ENCODE measurements around the gene PAAF1.

DNA sequence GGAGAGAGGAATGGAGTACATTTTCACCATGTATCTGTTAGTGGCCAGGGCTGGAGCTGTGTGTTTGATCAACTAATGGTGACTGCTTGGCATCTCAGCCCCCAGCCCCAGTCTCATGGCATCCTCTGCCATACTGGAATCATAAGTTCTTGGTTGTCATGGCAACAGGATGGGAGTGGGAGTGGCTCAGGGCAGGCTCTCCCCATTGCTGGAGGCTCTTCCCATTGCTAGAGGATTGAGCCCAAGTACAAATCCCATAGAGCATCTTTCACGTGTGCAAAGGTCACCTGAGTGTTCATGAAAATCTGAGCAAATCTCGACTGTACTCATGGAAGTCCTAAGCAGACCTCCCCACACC is 88.9 kb downstream of the PAAF1 start:
- TF ChIP-seq, protein P1, sequence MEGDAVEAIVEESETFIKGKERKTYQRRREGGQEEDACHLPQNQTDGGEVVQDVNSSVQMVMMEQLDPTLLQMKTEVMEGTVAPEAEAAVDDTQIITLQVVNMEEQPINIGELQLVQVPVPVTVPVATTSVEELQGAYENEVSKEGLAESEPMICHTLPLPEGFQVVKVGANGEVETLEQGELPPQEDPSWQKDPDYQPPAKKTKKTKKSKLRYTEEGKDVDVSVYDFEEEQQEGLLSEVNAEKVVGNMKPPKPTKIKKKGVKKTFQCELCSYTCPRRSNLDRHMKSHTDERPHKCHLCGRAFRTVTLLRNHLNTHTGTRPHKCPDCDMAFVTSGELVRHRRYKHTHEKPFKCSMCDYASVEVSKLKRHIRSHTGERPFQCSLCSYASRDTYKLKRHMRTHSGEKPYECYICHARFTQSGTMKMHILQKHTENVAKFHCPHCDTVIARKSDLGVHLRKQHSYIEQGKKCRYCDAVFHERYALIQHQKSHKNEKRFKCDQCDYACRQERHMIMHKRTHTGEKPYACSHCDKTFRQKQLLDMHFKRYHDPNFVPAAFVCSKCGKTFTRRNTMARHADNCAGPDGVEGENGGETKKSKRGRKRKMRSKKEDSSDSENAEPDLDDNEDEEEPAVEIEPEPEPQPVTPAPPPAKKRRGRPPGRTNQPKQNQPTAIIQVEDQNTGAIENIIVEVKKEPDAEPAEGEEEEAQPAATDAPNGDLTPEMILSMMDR (conservative IDR thresholded peaks at IDR 0.05 in 1 of 2, IDR thresholded peaks at IDR 0.05 in 1 of 2; ENCODE audit: extremely low read depth in 1 of 2, insufficient read depth in 1 of 2, low read depth in 1 of 2, low read length in 2 of 2): no peak
- TF ChIP-seq EZH2 (IDR thresholded peaks at IDR 0.05; ENCODE audit: borderline replicate concordance, low read length): no peak
